ENCODE measurements around the gene ZSWIM1.

ZSWIM1 gene

DNA sequence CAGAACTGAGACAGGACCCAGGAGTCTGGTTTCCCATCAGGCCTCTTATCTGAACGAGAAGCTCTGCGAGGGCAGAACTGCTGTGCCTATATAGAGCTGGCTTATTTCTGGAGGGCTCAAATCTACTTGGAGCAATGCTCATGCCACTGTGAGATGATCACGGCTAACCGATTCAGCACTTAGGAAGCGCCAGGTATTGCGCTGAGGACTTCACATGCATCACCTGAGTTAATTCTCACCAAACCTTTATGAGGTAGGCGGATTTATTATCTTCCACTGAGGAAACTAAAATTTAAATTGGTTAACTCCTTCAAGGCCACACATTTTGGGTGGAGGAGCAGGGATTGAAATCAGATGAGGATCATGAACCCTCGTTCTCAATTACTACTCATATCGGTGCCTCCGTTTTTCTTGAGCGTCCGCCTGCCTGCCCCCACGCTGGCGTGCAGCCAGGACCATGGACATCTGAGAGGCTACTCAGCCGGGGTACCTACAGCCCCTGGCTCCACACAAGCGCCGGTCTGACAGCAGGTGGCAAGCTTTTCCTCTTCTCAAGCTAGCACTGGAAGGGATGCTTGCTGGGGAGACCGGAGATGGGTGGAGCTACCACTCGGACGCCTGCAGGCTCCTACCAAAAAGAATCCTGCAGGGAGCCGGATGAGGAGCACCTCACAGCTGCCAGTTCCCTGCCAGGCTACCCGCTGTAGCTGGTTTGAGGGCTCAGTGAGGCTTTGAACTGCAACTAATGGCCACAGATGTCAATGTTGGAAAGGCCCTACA lies 52.4 kb downstream of the ZSWIM1 start:
- peak; percentile 85 to 93 for DNase-seq

DNA sequence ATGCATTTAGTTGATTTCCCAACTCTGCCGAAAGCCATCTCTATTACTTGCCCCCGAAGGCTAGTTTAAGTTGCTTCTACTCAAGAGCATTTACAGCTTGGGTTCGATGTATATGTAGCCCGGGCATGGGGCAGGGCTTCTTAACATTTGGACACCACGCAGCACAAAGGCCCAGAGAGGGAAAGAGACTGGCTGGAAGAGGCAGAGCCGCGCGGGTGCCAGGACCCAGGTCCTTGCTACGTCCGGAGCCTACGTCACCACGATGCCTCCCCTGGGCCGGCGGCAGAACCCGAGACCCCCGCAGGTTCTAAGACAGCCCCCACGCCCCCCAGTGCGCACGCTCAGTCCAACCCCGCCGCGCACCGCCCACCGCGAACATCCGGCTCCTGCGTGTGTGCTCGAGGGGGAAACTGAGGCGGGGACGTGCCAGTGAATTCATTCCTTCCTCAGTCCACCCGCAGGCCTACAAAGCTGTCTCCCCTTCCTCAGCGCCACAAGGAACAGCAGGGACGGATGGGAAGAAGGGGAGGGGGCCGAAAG lies 53.1 kb downstream of the ZSWIM1 start:
- DNase-seq = no peak
